Middle frontal gyrus (tissue), 1 donor: ENCODE data around the gene GART.
A peak's percentile ranks its signal among the peaks of the same experiment; 100 is the strongest.
"Not testable (repeated sequence)": the region's sequence is repeated elsewhere in the genome, so short reads cannot be mapped to it uniquely, and the experiment has no call there.

Experiments used
- DNase-seq: peaks from one replicate; pipeline ENCODE4 v3.0.0-alpha.2; 2015; ENCODE audit warnings: low spot score; ENCODE audit errors: extremely low spot score

Gene GART

DNA sequence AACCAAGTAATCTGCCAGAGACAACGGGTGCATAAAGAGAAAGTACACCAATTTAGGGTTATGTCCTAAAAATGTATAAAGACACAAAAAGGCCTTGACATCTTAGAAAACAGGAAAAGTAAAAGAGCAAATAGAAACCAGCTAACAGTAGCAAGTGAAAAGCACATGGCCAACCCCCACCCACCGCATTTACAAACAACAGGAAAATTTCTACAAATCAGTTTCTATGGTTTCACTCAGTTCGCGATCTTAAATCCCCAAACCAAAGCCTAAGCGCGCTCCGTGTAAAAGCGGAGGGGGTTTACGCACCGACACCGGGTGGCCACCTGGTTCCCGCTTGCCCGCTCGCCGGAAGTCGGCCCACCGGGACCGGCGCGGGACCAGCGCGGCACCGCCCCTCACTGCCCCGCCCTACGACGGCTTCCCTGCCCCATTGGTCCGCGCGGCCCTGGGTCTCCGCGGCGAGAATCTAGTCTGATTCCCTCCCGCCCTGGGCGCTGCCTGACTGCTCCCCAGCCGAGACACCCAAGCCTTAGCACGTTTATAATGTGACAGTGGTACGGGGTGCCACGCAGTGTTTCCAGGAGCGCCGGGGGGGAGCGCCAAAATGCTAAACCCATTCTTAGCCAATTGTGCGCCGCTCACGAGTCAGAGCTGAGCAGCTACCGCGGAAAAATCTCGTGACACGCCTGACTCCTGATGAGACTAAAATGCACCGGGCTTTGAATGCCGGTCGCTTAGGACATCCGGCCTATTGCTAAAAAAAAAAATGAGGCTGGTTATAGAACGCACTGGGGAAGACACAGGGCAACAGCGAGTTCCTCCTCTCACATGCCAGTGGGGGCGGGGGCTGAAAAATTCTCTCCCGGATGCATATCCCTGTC, at the start of gene GART:
GART (minus strand) TSS at position 362 of the 884 bp plus-strand sequence. CDS start 2,802 bp downstream, outside the sequence.
- DNase-seq = peak; percentile 53

DNA sequence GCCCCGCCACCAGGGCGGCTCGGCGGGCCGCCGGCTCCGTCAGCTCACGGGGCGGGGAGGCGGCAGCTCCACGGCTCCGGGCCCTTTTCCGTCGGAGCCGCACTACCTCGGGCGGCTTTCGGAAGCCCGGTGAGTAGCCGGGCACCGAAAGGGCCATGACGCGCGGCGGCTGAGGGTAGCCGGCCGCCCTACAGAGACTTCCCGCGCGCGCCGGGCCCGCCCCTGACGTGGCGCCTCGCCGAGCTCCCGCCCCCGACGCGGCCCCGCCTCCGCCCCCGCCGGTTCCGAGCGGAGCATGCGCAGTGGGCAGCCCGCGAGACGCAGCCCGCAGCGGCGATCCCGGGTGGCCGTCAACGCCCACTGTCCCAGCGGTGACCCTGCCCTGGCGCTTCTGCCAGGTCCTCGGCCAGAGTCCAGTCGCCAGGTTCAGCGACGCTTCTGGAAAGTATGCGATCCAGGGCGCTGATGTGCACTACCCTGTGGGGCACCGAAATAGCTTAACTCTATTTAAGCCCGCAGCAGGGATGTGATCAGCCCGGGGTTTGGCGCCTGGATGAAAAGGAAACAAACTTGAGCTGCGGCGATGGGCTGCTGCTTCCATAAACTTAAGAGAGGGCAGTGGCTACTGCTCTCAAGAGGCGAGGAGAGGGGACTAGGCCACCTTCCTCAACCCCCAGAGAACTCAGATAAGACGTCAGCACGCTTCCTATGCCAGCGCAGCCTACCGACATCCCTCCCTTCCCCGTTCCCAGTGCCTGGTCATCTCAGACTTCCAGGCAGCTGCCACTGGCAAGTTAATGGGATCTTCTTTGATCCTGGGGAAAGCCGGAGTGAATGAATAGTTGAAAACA, 46.8 kb upstream of the GART start, which contains the start of gene DONSON:
DONSON (minus strand) TSS at position 200 of the 851 bp plus-strand sequence; CDS start at position 157, 43 bp downstream.
- DNase-seq = peak; percentile 56

DNA sequence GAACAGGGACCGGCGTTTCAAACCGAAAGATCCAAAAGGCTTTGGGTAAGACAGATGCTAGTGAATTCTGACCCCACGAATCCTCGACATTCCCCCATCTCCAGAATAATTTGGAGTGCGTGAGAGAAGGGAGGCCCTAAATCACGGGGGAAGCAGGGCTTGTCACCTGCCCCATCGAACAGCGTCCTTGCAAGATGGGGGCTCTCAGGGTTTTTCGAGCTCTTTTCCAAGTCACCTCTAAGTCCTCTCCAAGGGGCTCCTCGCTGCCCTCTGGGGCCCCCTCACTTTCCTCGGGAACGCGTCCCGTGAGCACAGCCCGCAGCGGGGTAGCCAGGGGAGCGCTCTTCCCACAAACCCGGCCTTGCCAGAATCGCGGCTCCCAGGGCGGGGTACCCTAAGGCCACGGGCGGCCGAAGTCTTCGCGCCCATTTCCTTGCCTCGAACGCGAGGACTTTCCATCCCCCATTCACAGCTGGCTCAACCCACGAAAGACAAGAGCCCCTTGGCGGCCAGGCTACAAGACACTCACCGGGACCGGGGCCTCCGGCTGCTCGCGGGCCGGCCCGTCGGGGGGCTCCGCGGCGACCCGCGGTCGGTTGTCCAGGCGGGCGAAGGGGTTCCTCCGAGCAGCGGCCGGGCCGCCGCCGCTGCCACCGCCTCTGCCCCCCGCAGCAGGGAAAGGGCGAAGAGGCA, 46.0 kb upstream of the GART start:
- DNase-seq = no peak

DNA sequence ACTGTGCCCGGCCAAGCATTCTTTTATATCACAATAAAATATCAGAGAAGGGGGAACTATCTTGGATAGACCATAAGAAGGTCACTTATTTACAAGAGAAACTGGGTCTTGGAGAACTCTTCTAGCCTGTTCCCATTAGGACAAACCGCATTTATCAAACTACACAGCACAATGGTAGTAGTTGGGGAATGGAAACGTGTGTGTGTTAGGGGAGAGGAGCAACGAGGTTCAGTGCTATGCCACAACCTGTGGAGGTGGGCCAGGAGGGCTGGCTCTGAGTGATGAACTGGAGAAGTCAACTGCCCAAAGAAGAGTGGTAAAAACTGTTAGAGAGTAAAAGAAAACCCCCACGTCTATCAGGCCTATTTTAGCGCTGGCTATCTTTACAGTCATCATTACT, 45.0 kb upstream of the GART start:
- no peak for DNase-seq

DNA sequence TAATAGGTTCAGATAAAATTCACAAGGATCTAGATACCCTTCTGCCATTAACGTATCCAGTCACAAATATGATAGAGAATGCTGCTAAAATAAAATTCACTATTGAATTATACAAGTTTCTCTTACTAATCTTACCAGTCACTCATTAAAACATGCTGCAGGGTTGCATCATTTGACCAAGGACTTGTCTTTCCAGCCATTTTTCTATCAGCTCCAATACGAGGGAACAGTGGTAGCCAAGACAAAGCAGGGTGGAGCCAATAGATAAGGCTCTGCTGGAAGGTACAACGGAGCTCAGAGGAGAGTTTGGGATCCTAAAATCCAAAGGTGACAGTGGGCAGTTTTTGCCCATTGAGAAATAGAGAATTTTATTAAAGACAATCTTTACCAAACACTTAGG, 42.5 kb upstream of the GART start:
- no peak for DNase-seq

DNA sequence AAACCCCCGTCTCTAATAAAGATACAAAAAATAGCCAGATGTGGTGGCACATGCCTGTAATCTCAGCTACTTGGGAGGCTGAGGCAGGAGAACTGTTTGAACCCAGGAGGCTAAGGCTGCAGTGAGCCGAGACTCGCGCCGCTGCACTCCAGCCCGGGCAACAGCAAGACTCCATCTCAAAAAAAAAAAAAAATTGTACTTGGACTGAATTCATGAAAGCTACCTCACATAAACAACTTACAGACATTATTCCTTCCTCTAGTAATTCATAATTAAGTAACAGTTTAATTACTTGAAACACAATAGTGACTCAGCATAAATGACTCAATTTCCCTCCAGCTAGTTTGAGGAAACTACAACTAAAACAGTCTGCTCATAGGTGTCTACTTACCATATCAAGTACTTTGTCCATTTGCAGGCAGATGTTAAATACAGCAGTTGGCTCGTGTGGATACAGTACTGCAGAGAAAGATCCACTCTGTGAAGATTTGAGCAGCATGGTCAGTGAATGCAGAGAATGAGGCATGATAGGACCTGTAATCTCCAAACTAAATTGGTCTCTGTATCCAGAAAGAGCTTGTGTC, 37.1 kb upstream of the GART start:
- DNase-seq = no peak

DNA sequence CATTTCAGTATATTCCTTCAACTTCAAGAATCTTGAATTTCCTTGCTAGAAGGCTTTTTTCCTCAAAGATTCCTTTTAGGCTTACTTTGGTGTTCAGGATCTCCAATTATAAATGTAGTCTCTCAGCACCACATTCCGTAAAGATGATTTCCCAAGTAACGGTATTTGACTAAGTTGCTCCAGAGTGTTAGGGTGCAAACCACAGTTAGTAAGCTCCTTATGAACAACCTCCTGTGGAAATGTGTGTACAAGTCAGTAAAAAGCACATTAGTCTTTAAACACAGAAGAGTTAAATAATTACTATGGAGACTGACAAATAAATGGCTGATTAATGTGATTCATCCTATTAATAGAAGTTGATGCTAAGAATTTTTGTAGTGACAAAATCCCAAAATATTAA, 36.3 kb upstream of the GART start:
- no peak for DNase-seq

DNA sequence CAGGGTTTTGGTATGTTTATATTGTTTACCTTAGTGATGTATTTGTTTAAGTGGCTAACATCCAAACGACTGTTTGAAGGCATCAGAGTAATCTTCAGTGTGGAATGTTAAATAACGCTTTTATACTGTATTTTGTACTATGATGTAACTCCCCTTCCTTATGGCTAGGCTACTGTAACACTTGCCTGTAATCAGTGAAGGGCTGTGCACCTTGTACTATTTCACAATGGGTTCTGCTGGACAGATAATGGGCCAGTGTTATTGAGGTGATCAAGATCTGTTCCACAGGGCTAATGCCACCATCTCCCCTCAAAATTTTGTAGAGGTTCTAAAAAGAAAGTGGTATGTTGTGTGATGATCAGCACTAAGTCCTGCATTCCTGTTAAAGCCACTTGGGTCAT, 34.8 kb upstream of the GART start:
- not testable (repeated sequence) for DNase-seq

DNA sequence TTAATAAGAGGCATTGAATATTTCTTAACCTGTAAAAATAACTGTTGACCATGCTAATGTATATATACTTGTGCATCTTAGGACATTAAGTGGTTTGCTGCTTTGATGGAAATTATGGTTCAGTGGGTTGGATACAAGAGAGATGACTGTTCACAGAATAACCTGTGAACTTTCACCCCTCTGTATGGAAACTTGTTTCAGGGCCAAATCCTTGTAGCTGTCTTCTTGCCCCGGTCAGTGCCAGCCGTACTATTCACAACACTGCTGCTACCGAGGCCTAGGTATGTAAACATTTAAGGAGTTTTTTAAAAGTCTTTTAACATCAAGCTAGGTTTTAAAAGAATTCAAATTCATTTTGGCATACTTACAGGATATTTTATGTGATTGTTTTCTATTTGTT, 30.4 kb upstream of the GART start:
- no peak for DNase-seq

DNA sequence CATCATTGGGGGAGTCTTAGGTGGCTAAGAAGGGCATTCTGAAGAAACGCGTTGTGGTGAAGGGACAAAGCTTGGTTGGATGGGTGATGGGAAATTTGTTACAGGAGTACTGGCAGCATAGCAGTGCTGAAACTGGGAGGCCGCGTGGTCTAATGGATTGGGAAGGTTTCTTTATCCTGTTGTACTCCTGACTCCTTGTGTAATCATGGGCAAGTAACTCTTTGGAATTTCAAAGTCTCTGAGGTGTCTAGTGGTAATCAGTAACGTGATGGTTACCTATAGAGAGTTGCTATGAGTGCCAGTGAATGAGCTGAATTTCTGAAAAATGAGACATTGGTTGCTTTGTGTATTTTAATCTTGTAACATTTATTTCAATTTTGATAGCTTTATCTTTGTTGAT, 28.1 kb upstream of the GART start:
- no peak for DNase-seq

DNA sequence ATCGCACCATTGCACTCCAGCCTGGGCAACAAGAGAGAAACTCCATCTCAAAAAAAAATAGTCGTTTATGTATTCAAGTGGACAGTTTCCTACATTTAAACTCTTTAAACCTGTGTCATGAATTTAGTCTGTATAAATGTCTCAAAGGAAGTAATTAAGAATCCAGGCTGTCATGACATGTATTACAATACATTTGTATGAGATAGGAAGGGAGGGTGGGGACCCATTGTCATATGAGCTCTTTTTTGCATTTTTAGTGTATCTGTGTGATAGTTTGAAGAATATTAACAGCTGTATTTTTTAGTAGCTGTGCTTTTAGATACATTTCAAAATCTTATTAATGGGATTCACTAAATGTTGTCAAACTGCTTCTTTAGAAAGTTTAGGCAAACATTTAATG, 26.5 kb upstream of the GART start:
- DNase-seq = no peak

DNA sequence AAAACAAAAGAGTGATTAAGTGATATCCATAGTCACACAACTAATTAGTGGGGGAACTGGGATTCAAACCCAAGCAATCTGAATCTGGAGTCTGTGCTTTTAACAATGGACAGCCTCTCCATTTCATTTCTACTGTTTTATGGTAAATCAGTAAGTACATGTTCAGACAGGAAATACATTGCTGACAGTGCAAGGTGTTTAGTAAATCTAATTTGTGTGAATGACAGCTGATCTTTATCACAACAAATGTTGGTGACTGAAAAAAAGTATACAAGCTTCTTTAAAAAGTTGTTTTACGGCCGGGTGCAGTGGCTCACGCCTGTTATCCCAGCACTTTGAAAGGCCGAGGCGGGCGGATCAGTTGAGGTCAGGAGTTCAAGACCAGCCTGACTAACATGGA, 26.0 kb upstream of the GART start:
- DNase-seq = no peak

DNA sequence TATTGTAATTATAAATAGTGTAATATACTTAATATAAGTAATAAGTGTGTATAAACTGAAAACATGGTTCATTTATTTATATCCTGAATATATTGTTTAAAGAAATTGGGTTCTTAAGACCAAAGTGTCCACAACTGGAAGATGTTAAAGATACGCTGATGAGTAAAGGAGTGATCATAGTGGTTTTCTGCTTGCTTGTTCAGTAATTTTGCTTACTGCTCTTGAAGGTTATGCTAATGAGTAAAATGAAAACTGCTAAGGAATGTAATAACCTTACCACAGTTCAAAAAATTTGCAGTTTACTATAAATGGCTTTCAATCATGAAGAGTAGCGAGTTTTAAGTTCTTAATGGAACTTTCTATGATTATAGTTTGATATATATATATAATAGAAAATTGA, 24.6 kb upstream of the GART start:
- no peak for DNase-seq

DNA sequence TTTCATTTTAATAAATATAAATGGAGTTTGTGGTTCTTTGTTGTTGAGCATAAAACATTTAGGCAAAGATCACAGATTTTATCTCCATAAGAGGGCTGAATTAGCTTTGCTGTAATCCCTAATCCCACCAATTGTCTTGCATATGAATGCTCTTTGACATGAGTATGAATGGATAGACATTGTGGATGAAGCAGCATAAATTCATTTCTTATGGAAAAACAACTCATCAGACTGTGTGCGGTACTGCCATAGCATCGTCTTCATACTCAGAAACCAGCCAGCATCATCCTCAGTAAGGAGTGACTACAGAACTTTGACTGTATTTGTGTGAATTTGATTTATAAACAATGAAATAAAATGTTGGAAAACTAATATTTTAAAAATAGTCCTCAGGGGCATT, 20.5 kb upstream of the GART start:
- no peak for DNase-seq

DNA sequence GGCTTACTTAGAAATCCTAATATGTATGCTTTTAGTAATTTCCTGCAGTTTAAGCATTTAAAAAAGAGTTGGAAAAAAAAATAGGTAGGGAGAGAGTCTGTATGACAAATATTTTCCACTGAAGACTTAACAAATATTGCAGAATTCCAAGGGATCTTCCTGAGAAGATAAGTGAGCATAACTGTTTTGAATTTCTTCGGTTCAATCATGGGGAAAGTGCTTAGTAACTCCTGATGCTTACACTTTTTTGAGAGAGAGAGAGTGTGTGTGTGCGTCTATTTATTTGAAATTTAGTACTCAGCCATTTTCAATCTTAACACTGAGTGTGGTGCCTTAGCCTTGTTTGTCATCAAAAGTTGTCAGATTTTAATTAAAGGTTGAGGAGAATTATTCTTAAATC, 19.5 kb upstream of the GART start:
- no peak for DNase-seq

DNA sequence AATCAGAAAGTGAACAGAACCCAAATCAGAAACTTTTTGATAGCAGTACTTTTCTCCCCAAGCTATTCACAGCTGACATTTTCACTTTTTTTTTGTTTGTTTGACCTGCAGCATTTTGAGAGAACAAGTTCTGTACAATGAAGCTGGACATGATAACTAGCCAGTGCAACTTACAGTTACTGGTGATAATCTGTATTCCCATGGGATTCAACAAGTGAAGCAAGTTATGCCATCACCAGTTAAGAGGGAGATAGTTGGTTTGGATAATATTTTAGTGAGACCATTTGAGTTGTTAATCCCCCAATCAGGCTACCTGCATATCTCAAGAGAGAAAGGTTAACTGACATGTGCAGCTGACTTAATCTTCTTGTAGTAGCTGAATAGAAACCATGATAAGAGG, 19.0 kb upstream of the GART start:
- no peak for DNase-seq

DNA sequence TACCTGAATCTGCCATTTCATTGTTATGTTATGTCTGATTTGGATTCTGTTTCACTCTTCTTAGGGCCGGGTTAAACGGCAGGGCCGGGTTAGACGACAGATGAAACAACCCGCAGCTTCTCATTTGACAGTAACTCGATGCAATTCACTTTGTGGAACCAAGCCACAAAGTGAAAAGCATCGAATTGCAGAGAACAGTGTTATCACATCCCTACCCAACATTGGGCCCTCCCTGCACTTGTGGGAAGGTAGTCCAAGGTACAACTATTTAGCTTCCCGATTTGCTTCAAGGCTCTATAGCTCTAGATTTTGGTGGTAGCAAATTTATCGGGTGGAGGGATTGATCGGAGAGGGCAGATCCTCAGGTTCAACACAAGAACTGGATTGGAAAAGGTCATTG, 17.9 kb upstream of the GART start:
- DNase-seq = no peak

DNA sequence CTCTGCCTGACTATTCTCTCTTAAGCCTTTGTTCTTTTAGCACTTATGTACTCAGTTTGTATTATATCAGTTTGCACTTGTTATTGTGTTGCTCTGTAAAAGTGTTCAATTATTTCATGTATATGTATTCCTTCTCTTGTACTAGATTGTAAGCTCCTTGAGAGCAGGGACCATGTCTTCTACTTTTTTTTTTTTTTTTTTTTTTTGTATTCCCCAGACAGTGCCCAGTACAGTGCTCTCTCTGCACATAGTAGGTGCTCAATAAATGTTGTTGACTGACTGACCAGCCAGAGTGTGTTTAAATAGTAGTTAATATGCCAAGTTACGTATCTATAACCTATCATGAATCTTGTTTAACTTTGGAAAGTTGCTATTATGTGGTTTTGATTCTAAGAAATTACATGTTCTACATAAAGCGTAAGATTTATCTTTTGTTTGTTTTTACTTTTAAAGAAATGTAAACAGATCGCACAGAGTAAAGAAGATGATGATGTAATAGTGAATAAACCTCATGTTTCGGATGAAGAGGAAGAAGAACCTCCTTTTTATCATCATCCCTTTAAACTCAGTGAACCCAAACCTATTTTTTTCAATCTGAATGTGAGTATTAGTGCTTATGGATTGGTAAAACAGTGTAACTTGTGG, 17.0 kb upstream of the GART start:
- DNase-seq = no peak

DNA sequence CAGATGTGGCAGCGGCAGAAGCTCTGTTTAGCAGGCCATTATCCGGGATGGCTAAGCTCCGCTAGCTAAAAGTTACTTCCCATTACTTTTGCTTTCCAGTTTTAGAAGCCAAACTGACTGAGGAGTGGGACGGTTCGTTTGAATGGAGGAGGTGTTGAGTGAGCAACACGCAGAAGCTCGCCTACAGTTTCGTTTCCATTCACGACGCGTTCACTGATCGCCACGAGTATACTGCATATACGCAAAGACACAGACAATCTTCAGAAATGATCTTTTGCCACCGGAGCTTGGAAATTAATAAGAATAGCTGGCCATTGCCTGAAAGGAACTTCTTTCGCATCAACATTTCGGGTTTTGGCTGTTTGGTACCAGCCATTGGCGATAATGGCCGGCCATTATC, 15.5 kb upstream of the GART start:
- no peak for DNase-seq

DNA sequence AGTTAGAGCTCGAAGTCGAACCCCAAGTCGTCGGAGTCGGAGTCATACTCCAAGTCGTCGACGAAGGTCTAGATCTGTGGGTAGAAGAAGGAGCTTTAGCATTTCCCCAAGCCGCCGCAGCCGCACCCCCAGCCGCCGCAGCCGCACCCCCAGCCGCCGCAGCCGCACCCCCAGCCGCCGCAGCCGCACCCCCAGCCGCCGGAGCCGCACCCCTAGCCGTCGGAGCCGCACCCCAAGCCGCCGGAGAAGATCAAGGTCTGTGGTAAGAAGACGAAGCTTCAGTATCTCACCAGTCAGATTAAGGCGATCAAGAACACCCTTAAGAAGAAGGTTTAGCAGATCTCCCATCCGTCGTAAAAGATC, 13.0 kb upstream of the GART start:
- DNase-seq = no peak
